Loucy (cell line): ENCODE data around the gene PRCD.

Experiments
- EZH2phosphoT487 ChIP-seq: fragments of 200-600 bp; IDR thresholded peaks from 2 replicates; pipeline ENCODE4 v1.6.1; 2018; ENCODE audit warnings: antibody characterized with exemption, mild to moderate bottlenecking, moderate library complexity, borderline replicate concordance
- TF ChIP-seq, protein P1 (sequence below): fragments of 200-600 bp; sonication (generic); conservative IDR thresholded peaks from 2 replicates; pipeline ENCODE4 v1.5.1; 2014; ENCODE audit warnings: mild to moderate bottlenecking, antibody characterized with exemption, low read length

DNA sequence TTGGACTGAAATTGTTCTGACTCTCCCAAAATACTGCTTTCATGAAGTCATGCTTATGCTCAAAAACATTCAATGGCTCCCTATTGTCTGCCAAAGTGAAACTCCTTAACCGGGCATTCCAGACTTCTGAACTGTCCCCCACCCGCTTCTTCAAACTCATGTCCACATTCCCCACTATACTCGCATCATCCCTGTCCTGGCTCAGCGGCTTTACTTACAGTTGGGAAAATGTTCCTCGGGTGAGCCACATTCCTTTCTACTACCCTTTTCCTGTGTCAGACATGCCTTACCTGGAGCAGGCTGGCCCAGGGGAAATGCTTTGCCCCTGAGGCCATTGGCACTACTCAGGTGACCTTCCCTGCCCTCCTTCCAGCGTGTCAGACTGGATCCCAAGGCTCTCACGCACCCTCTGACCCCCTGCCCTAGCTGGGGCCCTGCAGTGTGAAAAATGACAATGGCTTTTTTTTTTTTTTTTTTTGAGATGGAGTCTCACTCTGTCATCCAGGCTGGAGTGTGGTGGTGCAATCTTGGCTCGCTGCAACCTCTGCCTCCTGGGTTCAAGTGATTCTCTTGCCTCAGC is 7.7 kb upstream of the PRCD start:
- TF ChIP-seq, protein P1, sequence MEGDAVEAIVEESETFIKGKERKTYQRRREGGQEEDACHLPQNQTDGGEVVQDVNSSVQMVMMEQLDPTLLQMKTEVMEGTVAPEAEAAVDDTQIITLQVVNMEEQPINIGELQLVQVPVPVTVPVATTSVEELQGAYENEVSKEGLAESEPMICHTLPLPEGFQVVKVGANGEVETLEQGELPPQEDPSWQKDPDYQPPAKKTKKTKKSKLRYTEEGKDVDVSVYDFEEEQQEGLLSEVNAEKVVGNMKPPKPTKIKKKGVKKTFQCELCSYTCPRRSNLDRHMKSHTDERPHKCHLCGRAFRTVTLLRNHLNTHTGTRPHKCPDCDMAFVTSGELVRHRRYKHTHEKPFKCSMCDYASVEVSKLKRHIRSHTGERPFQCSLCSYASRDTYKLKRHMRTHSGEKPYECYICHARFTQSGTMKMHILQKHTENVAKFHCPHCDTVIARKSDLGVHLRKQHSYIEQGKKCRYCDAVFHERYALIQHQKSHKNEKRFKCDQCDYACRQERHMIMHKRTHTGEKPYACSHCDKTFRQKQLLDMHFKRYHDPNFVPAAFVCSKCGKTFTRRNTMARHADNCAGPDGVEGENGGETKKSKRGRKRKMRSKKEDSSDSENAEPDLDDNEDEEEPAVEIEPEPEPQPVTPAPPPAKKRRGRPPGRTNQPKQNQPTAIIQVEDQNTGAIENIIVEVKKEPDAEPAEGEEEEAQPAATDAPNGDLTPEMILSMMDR = no peak
- no peak for TF ChIP-seq EZH2phosphoT487
